Heart left ventricle (tissue), 13 donors: ENCODE measurements around the gene HDLBP.

Experiments used
- CTCF ChIP-seq, 12 donors: fragments of 200-600 bp; sonication (generic) in 4 of 12; IDR thresholded peaks; one replicate each; pipeline versions ENCODE4 v1.5.0 to v1.8.0; 2018 to 2022; ENCODE audit warnings: antibody characterized with exemption in 12 of 12, mild to moderate bottlenecking in 5 of 12
- POLR2A ChIP-seq, 2 donors: fragments of 450-650 bp; IDR thresholded peaks; one replicate each; pipeline ENCODE4 v1.6.1; 2017; ENCODE audit warnings: antibody characterized with exemption in 2 of 2, mild to moderate bottlenecking in 2 of 2, moderate library complexity in 2 of 2
- donor health status: ischemic (EF 13 %, LVEDD 7.1; RV severe dilation, severe dysfunction).
- donor health status: DM: no; HTN: yes; CAD: no.
- donor health status: DM: no; HTN: no; CAD: no.
- donor health status: ischemic (EF 25% LVEDD 6.9; RV normal size, moderate dysfunction).
- donor health status: ischemic (EF 25% LVEDD 5.7; RV mildly dilated, moderate dysfunction).
- donor health status: ischemic (EF 35%, LVEDD 5.7; RV mildly dilated, moderate dysfunction).
- donor health status: nonischemic (EF 11% LVEDD 7.7; RV severe dilation, severe dysfunction).
- donor health status: DM: yes; HTN: yes; CAD: no.
- donor health status: PGD.
- donor health status: ischemic (EF 29% LVEDD 5.4; RV normal size, mild dysfunction).
- donor health status: nonischemic (EF 23%, LVEDD 6.1; RV moderate dilation, normal function).

- TF ChIP-seq CTCF (IDR thresholded peaks at IDR 0.05) (no peak), POLR2A (IDR thresholded peaks at IDR 0.05) (no peak)
These were observed 49.3 kb upstream of the HDLBP start for GRCh38 chr2:241364781-241365180.
